Epithelial cell of esophagus (primary cell): ENCODE measurements around the gene POC1A.

ENCODE experiments used
- DNase-seq: peaks from one replicate; pipeline ENCODE4 v3.0.0; 2010; ENCODE audit warnings: low read depth
- H3K4me3 ChIP-seq: 2 replicates; pipeline ENCODE4 v1.5.1; 2011; ENCODE audit warnings: mild to moderate bottlenecking, low read length, control low read depth
- TF ChIP-seq, protein P1 (sequence below): IDR thresholded peaks from 2 replicates; pipeline ENCODE4 v1.5.1; 2011; ENCODE audit warnings: low read depth, mild to moderate bottlenecking, low read length, control low read depth, inconsistent platforms; ENCODE audit not compliant: insufficient read depth; ENCODE audit errors: missing control alignments

Gene POC1A

DNA sequence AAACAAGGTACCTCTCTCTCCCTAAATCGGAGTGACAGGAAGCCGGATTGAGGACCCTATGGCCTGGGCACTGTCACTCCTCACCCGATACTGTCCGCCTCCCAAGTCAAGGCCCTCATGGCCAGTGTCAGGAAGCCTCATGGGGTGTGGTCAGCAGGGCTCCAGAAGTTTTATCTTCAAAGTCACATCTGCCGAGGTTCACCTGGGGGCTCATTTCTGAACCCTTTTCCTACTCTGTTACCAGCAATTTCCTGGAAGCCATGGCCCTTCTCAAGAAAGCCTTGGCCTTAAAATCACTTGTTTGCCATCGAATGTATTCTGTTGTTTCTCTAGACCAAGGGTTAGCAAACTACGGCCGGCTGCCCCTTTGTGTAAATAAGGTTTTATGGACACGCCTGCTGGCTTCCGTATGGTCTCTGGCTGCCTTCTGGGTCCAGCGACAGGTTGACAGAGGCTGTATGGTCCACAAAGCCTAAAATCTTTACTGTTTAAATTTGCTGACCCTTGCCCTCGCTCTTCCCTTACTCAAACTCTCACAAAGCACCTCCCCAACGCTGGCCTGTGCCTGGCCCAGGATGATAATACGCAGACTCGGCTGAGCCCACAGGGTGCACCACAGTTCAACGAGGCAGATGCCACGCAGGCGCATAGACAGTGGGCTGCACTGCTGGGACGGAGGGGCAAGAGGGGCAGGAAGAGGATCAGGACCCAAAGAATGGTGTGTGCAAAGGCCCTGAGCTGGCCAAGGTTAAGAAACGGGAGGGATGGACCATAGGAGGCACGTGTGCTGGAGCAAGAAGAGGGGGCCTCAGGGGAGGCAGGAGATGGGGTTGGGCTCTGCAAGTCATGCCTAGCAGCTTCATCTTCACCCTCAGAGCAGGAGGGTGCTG is 73.1 kb downstream of the POC1A start:
- H3K4me3 ChIP-seq: no peak overlapping the region
- no peak for DNase-seq
- TF ChIP-seq, protein P1, sequence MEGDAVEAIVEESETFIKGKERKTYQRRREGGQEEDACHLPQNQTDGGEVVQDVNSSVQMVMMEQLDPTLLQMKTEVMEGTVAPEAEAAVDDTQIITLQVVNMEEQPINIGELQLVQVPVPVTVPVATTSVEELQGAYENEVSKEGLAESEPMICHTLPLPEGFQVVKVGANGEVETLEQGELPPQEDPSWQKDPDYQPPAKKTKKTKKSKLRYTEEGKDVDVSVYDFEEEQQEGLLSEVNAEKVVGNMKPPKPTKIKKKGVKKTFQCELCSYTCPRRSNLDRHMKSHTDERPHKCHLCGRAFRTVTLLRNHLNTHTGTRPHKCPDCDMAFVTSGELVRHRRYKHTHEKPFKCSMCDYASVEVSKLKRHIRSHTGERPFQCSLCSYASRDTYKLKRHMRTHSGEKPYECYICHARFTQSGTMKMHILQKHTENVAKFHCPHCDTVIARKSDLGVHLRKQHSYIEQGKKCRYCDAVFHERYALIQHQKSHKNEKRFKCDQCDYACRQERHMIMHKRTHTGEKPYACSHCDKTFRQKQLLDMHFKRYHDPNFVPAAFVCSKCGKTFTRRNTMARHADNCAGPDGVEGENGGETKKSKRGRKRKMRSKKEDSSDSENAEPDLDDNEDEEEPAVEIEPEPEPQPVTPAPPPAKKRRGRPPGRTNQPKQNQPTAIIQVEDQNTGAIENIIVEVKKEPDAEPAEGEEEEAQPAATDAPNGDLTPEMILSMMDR: no peak

DNA sequence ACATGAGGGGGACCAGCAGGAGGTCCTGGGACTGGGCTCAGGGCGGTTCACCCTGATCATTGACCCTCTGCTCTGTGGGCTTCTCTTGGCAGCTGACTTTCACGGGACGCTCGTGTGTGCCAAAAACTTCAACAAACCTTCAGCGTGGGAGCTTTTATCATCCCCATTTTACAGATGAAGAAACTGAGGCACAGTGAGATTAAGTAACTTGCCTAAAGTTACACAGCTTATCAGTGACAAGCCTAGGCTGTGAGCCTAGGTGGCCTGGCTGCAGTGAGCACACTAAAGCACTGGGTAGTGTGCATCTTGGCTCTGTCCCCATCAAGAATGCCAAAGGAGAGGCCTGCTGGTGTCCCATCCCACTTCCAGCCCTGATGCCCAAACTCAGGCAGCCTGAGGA is 74.3 kb downstream of the POC1A start:
- no peak overlapping the region for H3K4me3 ChIP-seq
- TF ChIP-seq, protein P1: no peak
- DNase-seq: no peak

- TF ChIP-seq, protein P1: no peak
- H3K4me3 ChIP-seq: no peak overlapping the region
- no peak for DNase-seq
Observed at GRCh38 chr3:52078781-52079560, 75.3 kb downstream of the POC1A start.

DNA sequence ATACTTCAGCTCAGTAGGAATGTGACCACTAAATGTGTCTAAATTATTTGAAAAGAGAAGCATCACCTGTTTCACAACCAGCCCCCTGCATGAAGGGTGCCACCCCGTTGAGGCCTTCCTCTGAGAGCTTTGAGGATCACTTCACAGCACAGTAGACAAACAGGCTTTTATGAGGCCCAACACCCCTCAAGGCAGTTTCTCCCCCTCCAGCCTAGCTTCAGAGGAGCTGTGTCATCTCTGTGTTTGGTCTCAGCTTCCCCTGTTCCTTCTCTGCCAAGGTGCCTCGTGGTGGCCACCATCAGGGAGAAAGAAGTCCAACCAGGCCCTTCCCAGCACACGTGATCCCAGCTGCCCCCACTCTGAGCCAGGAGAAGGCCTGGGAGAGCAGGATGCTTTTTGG is 76.3 kb downstream of the POC1A start:
- DNase-seq: no peak
- TF ChIP-seq, protein P1: no peak
- no peak overlapping the region for H3K4me3 ChIP-seq

- DNase-seq: no peak
- TF ChIP-seq, protein P1: no peak
- H3K4me3 ChIP-seq: no peak overlapping the region
Observed at GRCh38 chr3:52076896-52077780, 77.1 kb downstream of the POC1A start.

DNA sequence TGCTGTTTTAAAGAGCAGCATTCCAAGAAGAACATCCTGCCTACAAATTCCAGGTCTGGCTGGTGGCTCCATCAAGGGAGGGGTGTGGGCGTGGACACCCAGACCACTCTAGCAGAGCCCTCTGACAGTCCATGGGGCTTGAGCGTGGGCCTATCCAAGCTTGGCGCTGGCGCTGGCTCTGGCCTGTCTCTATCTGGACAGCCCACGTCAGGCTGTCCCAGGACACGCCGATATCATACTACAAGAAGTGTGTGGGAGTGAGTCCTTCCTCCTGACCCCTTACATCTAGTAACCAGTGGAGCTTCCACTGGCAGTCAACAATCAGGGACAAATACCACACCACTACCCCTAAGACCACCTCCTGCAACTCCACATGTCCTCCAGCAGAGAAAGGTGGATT is 80.7 kb downstream of the POC1A start:
- no peak for DNase-seq
- TF ChIP-seq, protein P1: no peak
- no peak overlapping the region for H3K4me3 ChIP-seq
